ENCODE measurements around the gene FBXW9. TPM values are rescaled to one million over a fixed set of nuclear protein-coding genes. Genes with fewer than 3 reads are reported as not detected.

FBXW9 gene
- total and polyA plus RNA-seq, 2 experiments from 2014 or later, result 6.6 to 19.4 TPM

DNA sequence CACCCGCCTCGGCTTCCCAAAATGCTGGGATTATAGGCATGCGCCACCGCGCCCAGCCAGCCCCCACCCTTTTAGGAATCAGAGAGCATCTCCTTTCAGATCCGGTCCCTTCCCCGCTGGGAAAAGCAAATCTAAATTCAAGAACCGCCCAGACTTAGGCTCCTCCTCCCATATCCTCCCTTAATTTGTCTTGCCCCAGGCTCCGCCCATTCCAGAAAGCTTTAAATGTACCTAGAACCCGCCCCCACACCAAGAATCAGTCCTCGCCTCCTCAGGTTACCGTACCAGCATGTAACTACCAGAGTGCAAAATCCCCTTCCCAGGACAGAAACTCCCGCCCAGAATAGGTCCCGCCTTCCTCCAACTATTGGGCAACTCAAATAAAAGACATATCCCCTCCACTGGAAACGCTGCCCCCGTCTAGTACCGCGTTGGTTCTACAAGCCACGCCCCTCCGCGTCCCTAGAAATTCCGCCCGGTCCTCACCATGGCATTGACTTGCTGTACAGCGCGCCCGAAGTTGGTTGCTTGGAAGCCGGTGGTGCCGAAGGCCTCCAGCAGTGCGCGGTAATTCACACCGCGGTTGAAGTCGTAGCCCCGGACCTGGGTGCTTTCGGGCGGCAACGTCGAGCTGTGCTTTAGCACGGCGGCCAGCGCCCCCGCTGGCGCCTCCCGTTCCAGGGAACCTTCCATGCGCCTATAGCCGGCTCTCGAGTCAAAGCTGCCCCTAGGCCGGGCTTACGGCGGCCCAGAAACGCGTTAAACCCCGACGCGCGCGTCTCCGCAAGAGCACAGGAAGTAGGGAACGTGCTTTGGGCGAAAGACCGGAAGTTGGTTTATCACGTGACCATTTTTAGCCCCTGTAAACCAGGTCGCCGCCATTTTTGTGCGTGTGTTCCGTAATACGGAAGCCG lies 15.1 kb downstream of the FBXW9 start, which contains the start of gene DHPS:
Gene DHPS, minus strand, starts transcription at position 807 of the 914 bp plus-strand sequence. Its CDS starts 114 bp downstream, at position 693.
- Histone ChIP-seq H2AFZ (peak within 1 kb of the TSS; percentile 56; the same call in 1 of the 2 replicates), H3K4me1 (ENCODE audit: insufficient read depth) (no peaks in the 10 kb centered on the region), H3K79me2 (replicated peaks; ENCODE audit: insufficient read depth) (peaks cover 9% of the 10 kb centered on the region), H3K36me3 (ENCODE audit: insufficient read depth) (peaks cover 9% of the 10 kb centered on the region; the same call in 1 of the 2 replicates), H4K20me1 (replicated peaks; ENCODE audit: insufficient read depth) (peaks cover 10% of the 10 kb centered on the region), H3K4me3 (peak within 1 kb of the TSS; percentile 60), H3K4me2 (peak within 1 kb of the TSS; percentile 73), H3K27ac (ENCODE audit: low read depth) (peak within 1 kb of the TSS; percentile 97), H3K9me2 (ENCODE audit: insufficient read depth) (no peaks in the 10 kb centered on the region), H3F3A (replicated peaks; ENCODE audit: low read depth) (peaks cover 24% of the 10 kb centered on the region), H3K27me3 (ENCODE audit: insufficient read depth) (no peaks in the 10 kb centered on the region)
- Mint-ChIP-seq H3K9me3 (peaks cover 4% of the 10 kb centered on the region; the same call in 1 of the 3 replicates), H3K4me3 (peak within 1 kb of the TSS; percentile 92), H3K27ac (peak within 1 kb of the TSS; percentile 99), H3K36me3 (ENCODE audit: low read depth) (peaks cover 41% of the 10 kb centered on the region), H3K4me1 (peaks cover 2% of the 10 kb centered on the region; the same call in 2 of the 3 replicates), H3K27me3 (ENCODE audit: insufficient read depth, low read depth, poor library complexity) (peaks cover 25% of the 10 kb centered on the region)
- no peak for TF ChIP-seq STAT1 (IDR thresholded peaks at IDR 0.05; ENCODE audit: unreplicated experiment)
- TF ChIP-seq CREB1 (CRISPR knock-in tag; IDR thresholded peaks at IDR 0.05; ENCODE audit: low read depth), result peak; percentile 61
- no peak for TF ChIP-seq JUNB (IDR thresholded peaks at IDR 0.05; ENCODE audit: unreplicated experiment)
- TF ChIP-seq, protein P1, sequence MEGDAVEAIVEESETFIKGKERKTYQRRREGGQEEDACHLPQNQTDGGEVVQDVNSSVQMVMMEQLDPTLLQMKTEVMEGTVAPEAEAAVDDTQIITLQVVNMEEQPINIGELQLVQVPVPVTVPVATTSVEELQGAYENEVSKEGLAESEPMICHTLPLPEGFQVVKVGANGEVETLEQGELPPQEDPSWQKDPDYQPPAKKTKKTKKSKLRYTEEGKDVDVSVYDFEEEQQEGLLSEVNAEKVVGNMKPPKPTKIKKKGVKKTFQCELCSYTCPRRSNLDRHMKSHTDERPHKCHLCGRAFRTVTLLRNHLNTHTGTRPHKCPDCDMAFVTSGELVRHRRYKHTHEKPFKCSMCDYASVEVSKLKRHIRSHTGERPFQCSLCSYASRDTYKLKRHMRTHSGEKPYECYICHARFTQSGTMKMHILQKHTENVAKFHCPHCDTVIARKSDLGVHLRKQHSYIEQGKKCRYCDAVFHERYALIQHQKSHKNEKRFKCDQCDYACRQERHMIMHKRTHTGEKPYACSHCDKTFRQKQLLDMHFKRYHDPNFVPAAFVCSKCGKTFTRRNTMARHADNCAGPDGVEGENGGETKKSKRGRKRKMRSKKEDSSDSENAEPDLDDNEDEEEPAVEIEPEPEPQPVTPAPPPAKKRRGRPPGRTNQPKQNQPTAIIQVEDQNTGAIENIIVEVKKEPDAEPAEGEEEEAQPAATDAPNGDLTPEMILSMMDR (conservative IDR thresholded peaks at IDR 0.05; ENCODE audit: low read depth in 2 of 2), result no peak
- no peak for TF ChIP-seq EZH2phosphoT487 (IDR thresholded peaks at IDR 0.05; ENCODE audit: unreplicated experiment)
- TF ChIP-seq, protein P2, sequence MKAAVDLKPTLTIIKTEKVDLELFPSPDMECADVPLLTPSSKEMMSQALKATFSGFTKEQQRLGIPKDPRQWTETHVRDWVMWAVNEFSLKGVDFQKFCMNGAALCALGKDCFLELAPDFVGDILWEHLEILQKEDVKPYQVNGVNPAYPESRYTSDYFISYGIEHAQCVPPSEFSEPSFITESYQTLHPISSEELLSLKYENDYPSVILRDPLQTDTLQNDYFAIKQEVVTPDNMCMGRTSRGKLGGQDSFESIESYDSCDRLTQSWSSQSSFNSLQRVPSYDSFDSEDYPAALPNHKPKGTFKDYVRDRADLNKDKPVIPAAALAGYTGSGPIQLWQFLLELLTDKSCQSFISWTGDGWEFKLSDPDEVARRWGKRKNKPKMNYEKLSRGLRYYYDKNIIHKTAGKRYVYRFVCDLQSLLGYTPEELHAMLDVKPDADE (IDR thresholded peaks at IDR 0.05), result peak; percentile 83
- TF ChIP-seq POLR2AphosphoS5 (IDR thresholded peaks at IDR 0.05; ENCODE audit: low read depth), result peak; percentile 79
- ATAC-seq (peak; percentile 85), DNase-seq (ENCODE audit: low spot score) (peak; percentile 100)

DNA sequence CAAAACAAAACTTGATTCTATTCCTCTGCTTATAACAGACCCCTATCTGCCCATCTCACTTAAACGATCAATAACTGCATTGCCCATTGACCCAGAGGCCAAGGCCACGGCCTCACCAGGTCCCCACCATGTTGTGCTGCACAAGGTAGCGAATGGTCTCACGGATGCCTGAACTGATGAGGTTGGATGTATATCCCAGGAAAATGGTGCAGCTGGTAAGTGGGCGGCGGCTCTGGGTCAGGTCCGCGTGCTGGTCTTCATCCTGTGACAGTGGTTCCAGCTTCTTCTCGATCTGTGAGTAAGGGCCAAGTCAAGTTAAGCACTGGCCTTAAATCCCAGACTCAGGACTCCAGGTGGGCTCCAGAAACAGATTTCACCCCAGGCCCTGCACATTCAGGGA lies 16.4 kb downstream of the FBXW9 start:
- H3K9me2 ChIP-seq (ENCODE audit: insufficient read depth), result no peaks in the 10 kb centered on the region
- no peak for DNase-seq (ENCODE audit: low spot score)
- no peaks in the 10 kb centered on the region for H3K4me1 ChIP-seq (ENCODE audit: insufficient read depth)
- no peak for ATAC-seq
- no peaks in the 10 kb centered on the region for H3K27me3 ChIP-seq (ENCODE audit: insufficient read depth)
- no peak overlapping the region for H2AFZ ChIP-seq
- no peak overlapping the region for H3K4me2 ChIP-seq
- H3K79me2 ChIP-seq (replicated peaks; ENCODE audit: insufficient read depth), result peaks cover 9% of the 10 kb centered on the region
- peaks cover 19% of the 10 kb centered on the region; the same call in 1 of the 2 replicates for H3K36me3 ChIP-seq (ENCODE audit: insufficient read depth)
- peak overlapping the region; percentile 60; the same call in 1 of the 2 replicates for H3K4me3 ChIP-seq
- no peak overlapping the region for H3K27ac ChIP-seq (ENCODE audit: low read depth)
- Mint-ChIP-seq H3K27me3 (ENCODE audit: insufficient read depth, low read depth, poor library complexity) (peaks cover 25% of the 10 kb centered on the region), H3K4me3 (peak overlapping the region; percentile 92), H3K4me1 (peaks cover 2% of the 10 kb centered on the region; the same call in 2 of the 3 replicates), H3K27ac (no peak overlapping the region), H3K36me3 (ENCODE audit: low read depth) (peaks cover 54% of the 10 kb centered on the region), H3K9me3 (peaks cover 4% of the 10 kb centered on the region; the same call in 1 of the 3 replicates)
- H3F3A ChIP-seq (replicated peaks; ENCODE audit: low read depth), result peaks cover 24% of the 10 kb centered on the region
- H4K20me1 ChIP-seq (replicated peaks; ENCODE audit: insufficient read depth), result peaks cover 10% of the 10 kb centered on the region
- TF ChIP-seq EZH2 (IDR thresholded peaks at IDR 0.05; ENCODE audit: low read depth, unreplicated experiment) (no peak), EZH2phosphoT487 (IDR thresholded peaks at IDR 0.05; ENCODE audit: unreplicated experiment) (no peak), NANOG (IDR thresholded peaks at IDR 0.05; ENCODE audit: borderline replicate concordance) (no peak)
- TF ChIP-seq, protein P2 (IDR thresholded peaks at IDR 0.05), result no peak
- TF ChIP-seq, protein P1 (conservative IDR thresholded peaks at IDR 0.05; ENCODE audit: low read depth in 2 of 2), result no peak
